Measurements from ENCODE around the gene ARHGEF39.

ARHGEF39 gene

GRCh38 chr9:35674025-35674361 is 9.0 kb upstream of the ARHGEF39 start:
- no peak for DNase-seq (ENCODE audit: low read depth)
- no peak for TF ChIP-seq CTCF (conservative IDR thresholded peaks at IDR 0.05; ENCODE audit: low read depth, low read length)
- H3K4me3 ChIP-seq (ENCODE audit: low read length), result peak overlapping the region; percentile 46

GRCh38 chr9:35673132-35674024 is 8.4 kb upstream of the ARHGEF39 start, which contains the start of gene CA9:
CA9 (plus strand) TSS chr9:35673928; CDS start chr9:35673960, 32 bp downstream.
- H3K4me3 ChIP-seq (ENCODE audit: low read length), result peak within 1 kb of the TSS; percentile 46
- DNase-seq (ENCODE audit: low read depth), result no peak
- TF ChIP-seq CTCF (conservative IDR thresholded peaks at IDR 0.05; ENCODE audit: low read depth, low read length), result no peak

- H3K4me3 ChIP-seq (ENCODE audit: low read length), result no peak overlapping the region
- TF ChIP-seq CTCF (conservative IDR thresholded peaks at IDR 0.05; ENCODE audit: low read depth, low read length), result no peak
- no peak for DNase-seq (ENCODE audit: low read depth)
These were observed 4.5 kb upstream of the ARHGEF39 start for GRCh38 chr9:35669331-35670145.

GRCh38 chr9:35667939-35668338 is 2.9 kb upstream of the ARHGEF39 start:
- no peak for DNase-seq (ENCODE audit: low read depth)
- no peak for TF ChIP-seq CTCF (conservative IDR thresholded peaks at IDR 0.05; ENCODE audit: low read depth, low read length)

GRCh38 chr9:35666549-35666948 is 1.6 kb upstream of the ARHGEF39 start:
- no peak for TF ChIP-seq CTCF (conservative IDR thresholded peaks at IDR 0.05; ENCODE audit: low read depth, low read length)
- H3K4me3 ChIP-seq (ENCODE audit: low read length), result no peak overlapping the region
- DNase-seq (ENCODE audit: low read depth), result no peak

More at GRCh38 chr9:35667939-35668338, 2.9 kb upstream of the ARHGEF39 start:
- H3K4me3 ChIP-seq (ENCODE audit: low read length), result no peak overlapping the region

- no peak for TF ChIP-seq CTCF (conservative IDR thresholded peaks at IDR 0.05; ENCODE audit: low read depth, low read length)
- peak overlapping the region; percentile 56 for H3K4me3 ChIP-seq (ENCODE audit: low read length)
- DNase-seq (ENCODE audit: low read depth), result no peak
These were observed 1.1 kb upstream of the ARHGEF39 start for GRCh38 chr9:35666045-35666444.
